HFFc6 (cell line): ENCODE results near the gene THSD1. TPM values are rescaled to one million over a fixed set of nuclear protein-coding genes. Genes with fewer than 3 reads are reported as not detected.

ENCODE experiments used
- DNase-seq: peaks from one replicate; pipeline ENCODE4 v3.0.0-alpha.2; 2018
- H3K27ac Mint-ChIP-seq: 2 replicates; pipeline ENCODE4 v1.8.0; 2020; ENCODE audit warnings: mild to moderate bottlenecking, mixed read lengths
- H3K27me3 Mint-ChIP-seq: 2 replicates; pipeline ENCODE4 v1.8.0; 2021; ENCODE audit warnings: mild to moderate bottlenecking, moderate library complexity, mixed read lengths; ENCODE audit not compliant: insufficient read depth
- H3K36me3 Mint-ChIP-seq: 2 replicates; pipeline ENCODE4 v1.8.0; 2021; ENCODE audit warnings: low read depth, mixed read lengths
- H3K4me1 Mint-ChIP-seq: 2 replicates; pipeline ENCODE4 v1.8.0; 2020; ENCODE audit warnings: low read depth, mixed read lengths
- H3K4me3 Mint-ChIP-seq: 2 replicates; pipeline ENCODE4 v1.8.0; 2020; ENCODE audit warnings: mild to moderate bottlenecking, moderate library complexity, mixed read lengths
- H3K9me3 Mint-ChIP-seq: 2 replicates; pipeline ENCODE4 v1.8.0; 2020; ENCODE audit warnings: mild to moderate bottlenecking, mixed read lengths
- total RNA-seq, 6 experiments: library from RNA; stranded (reverse); fragmentation: NEBNext Ultra II Directional; extraction: Animal tissue kit (Norgen Biotek cat#: 25700); gene quantifications; 2 replicates in 1 of 6; 3 replicates in 5 of 6; pipeline ENCODE4 v1.2.3, GENCODE V29; 2021
- TF ChIP-seq, protein P1 (sequence below): fragments of 200-600 bp; sonication (generic); IDR thresholded peaks from 2 replicates; pipeline ENCODE4 v1.5.0; 2021; ENCODE audit warnings: antibody characterized with exemption, mild to moderate bottlenecking

THSD1 gene
- total RNA-seq, 6 experiments from 2014 or later = 2.6 to 6.1 (median 3.2) TPM

DNA sequence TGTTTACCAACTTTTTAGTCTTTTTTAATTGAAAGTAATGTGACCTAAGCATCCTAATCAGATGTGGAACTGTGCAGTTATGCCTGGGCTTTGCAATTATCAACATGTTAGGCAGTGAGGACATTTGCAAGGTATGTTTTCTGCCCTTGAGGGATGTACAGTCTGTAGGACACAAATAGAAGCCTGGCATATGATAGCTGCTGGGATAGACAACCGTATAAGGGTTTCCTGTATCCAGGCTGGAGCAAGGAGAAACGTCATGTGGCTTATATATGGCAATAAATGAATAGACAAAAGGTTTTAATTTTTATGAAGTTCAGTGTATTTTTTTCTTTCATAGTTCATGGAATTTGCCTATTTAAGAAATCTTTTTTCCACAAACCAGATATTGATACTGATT, 46.5 kb upstream of the THSD1 start:
- Mint-ChIP-seq H3K27me3 (no peaks in the 10 kb centered on the region), H3K9me3 (no peaks in the 10 kb centered on the region), H3K36me3 (peaks cover 22% of the 10 kb centered on the region), H3K4me3 (no peak overlapping the region), H3K27ac (no peak overlapping the region), H3K4me1 (peaks cover 69% of the 10 kb centered on the region)
- DNase-seq = no peak
- TF ChIP-seq, protein P1, sequence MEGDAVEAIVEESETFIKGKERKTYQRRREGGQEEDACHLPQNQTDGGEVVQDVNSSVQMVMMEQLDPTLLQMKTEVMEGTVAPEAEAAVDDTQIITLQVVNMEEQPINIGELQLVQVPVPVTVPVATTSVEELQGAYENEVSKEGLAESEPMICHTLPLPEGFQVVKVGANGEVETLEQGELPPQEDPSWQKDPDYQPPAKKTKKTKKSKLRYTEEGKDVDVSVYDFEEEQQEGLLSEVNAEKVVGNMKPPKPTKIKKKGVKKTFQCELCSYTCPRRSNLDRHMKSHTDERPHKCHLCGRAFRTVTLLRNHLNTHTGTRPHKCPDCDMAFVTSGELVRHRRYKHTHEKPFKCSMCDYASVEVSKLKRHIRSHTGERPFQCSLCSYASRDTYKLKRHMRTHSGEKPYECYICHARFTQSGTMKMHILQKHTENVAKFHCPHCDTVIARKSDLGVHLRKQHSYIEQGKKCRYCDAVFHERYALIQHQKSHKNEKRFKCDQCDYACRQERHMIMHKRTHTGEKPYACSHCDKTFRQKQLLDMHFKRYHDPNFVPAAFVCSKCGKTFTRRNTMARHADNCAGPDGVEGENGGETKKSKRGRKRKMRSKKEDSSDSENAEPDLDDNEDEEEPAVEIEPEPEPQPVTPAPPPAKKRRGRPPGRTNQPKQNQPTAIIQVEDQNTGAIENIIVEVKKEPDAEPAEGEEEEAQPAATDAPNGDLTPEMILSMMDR = no peak

DNA sequence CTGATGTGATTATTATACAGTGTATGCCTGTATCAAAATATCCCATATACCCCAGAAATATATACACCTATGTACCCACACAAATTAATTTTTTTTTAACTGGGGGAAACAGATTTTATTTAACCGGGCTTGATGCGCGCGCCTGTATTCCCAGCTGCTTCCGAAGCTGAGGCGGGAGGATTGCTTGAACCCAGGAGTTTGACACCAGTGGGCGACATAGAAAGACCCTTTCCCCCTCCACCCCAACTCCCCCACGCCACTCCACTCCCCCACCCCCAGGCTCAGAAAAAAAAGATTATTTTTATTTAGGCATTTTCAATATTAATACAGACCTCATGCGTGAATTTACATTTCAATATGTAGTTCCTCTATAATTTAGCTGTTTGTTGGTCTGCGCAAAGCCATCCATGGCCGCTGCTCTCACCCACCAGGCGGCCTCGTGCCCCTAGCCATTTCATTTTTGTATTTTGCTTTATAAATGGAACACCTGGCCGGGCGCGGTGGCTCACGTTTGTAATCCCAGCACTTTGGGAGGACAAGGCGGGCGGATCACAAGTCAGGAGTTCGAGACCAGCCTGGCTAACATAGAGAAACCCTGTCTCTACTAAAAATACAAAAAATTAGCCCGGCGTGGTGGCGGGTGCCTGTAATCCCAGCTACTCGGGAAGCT, 45.3 kb upstream of the THSD1 start:
- TF ChIP-seq, protein P1 = no peak
- Mint-ChIP-seq H3K36me3 (peaks cover 13% of the 10 kb centered on the region), H3K27ac (no peak overlapping the region), H3K4me3 (peak overlapping the region; percentile 97), H3K9me3 (no peaks in the 10 kb centered on the region), H3K27me3 (no peaks in the 10 kb centered on the region), H3K4me1 (peaks cover 61% of the 10 kb centered on the region)
- DNase-seq = no peak

DNA sequence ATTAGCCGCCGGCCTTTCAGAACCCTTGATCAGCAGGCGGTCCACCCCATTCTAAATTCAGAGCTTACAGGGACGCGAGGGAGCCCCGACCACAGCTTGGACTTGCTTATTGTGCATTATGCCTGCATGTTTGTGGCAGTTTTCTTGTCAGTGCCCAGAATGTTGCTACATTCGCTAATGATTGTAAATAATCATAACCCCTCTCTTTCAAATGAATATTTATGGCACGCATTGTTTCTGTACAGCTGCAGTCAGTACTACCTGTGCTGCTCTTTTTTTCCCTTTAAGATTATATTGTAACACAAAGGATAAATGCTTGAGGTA, 44.8 kb upstream of the THSD1 start:
- Mint-ChIP-seq H3K27me3 (no peaks in the 10 kb centered on the region), H3K9me3 (no peaks in the 10 kb centered on the region), H3K4me1 (peaks cover 57% of the 10 kb centered on the region), H3K27ac (no peak overlapping the region), H3K4me3 (peak overlapping the region; percentile 97), H3K36me3 (peaks cover 9% of the 10 kb centered on the region)
- no peak for DNase-seq
- TF ChIP-seq, protein P1 = peak; percentile 68

DNA sequence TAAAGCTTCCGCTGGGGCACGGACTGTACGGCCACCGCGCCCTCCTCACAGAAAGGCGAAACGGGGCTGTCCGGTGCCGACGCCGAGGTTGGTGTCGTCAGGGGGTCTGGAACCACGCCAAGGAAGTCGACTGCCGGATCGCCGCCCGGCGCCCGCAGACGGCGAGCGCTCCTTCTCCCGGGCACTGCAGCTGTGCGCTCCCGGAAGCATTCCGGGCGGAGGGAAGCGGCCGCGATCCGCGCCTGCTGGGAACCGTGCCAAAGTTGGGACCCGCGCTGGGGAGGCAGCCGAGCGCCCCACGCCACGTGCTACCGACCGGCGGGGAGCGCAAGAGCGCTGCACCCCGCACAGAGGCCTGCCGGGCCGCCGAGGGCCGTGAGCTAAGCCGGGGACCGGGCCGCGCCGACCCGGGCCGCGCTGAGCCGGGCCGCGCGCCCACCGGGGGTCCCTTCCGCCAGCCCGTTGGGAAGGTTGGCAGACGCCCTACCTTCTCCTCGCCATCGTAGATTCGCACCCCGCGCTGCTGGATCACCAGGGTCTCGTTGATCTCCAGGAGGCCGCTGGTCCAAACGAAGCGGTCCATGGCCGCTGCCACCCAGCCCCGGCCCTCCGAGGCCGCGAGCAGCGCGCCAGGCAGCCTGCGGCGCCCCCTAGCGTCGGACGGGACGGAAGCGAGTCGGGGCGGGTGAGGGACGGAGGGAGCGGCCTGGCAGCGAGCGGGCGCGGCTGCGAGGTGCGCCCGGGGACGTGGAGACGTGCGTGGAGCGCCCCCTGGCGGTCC, 44.2 kb upstream of the THSD1 start, which contains the start of gene VPS36:
Gene VPS36 (minus strand): TSS at position 623 of the 781 bp plus-strand sequence. CDS start 40 bp downstream, at position 583.
- Mint-ChIP-seq H3K9me3 (no peaks in the 10 kb centered on the region), H3K27me3 (no peaks in the 10 kb centered on the region), H3K4me1 (peaks cover 57% of the 10 kb centered on the region), H3K27ac (peak within 1 kb of the TSS; percentile 92), H3K36me3 (peaks cover 9% of the 10 kb centered on the region), H3K4me3 (peak within 1 kb of the TSS; percentile 97)
- DNase-seq = peak; percentile 84
- TF ChIP-seq, protein P1 = peak; percentile 100

DNA sequence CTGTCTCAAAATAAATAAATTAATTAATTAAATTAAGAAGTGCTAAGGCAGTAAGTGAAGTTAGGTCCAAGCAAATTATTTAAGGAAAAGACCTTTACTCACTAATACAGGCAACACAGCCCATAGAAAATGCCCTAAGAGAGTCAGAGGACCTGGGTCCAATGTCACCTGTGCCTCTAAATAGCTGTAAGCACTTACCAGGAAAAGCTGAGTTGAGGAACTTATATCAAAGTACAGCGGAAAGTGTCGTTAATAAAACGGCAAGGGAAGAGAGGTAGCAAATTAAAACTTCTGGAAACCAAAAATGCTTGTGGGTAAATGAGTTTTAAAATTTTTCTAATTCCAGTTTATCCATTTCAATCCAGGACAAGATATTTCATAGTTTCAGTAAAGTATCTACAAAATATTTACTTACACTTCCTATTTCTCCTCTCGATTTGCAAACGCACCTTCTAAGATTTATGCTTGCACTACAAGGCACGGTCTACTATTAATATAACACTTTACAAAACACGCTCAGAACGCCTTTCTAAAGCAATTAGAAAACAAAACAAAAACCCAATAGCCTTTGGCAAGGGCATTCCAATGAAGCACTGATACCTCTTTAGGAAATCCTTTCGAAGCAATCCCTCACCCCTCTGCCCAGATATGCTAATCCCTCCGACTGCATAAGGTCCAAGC, 43.5 kb upstream of the THSD1 start:
- Mint-ChIP-seq H3K4me3 (peak overlapping the region; percentile 97), H3K27ac (peak overlapping the region; percentile 92), H3K4me1 (peaks cover 55% of the 10 kb centered on the region), H3K27me3 (no peaks in the 10 kb centered on the region), H3K9me3 (no peaks in the 10 kb centered on the region), H3K36me3 (peaks cover 9% of the 10 kb centered on the region)
- TF ChIP-seq, protein P1 = no peak
- DNase-seq = no peak
